Lung (tissue), 16 donors: ENCODE results near the gene CSNK1A1. TPM values are rescaled to one million over a fixed set of nuclear protein-coding genes. Genes with fewer than 3 reads are reported as not detected.

Experiments used
- ATAC-seq: fragments of 200-7000 bp; cut with Tn5 transposase; one replicate; pipeline ENCODE4 v1.9.1; 2020; ENCODE audit warnings: moderate number of reproducible peaks; ENCODE audit not compliant: insufficient read depth, low FRiP score
- DNase-seq, 3 donors: peaks; one replicate each; pipeline ENCODE4 v3.0.0-alpha.2; 2013 to 2017
- H3K27ac ChIP-seq, 2 donors: one replicate each; pipeline ENCODE4 v1.5.1; 2013; ENCODE audit warnings: mild to moderate bottlenecking in 2 of 2, moderate library complexity in 2 of 2, control low read depth in 1 of 2, inconsistent platforms in 1 of 2, low read depth in 1 of 2, low read length in 1 of 2
- H3K27me3 ChIP-seq, 3 donors: one replicate each; pipeline ENCODE4 v1.5.1; 2013; ENCODE audit warnings: low read length in 2 of 3; ENCODE audit not compliant: control insufficient read depth in 3 of 3, insufficient read depth in 3 of 3
- H3K36me3 ChIP-seq, 4 donors: one replicate each; pipeline ENCODE4 v1.5.1; 2013; ENCODE audit warnings: low read length in 4 of 4, mild to moderate bottlenecking in 1 of 4, moderate library complexity in 1 of 4; ENCODE audit not compliant: control insufficient read depth in 4 of 4, insufficient read depth in 4 of 4
- H3K4me1 ChIP-seq, 5 donors: one replicate each; pipeline ENCODE4 v1.5.1; 2013; ENCODE audit warnings: low read length in 5 of 5, mild to moderate bottlenecking in 2 of 5, moderate library complexity in 1 of 5; ENCODE audit not compliant: control insufficient read depth in 5 of 5, insufficient read depth in 5 of 5
- H3K4me3 ChIP-seq: one replicate; pipeline ENCODE4 v1.5.1; 2013; ENCODE audit warnings: mild to moderate bottlenecking, control low read depth, moderate library complexity
- H3K9ac ChIP-seq, 2 donors: one replicate each; pipeline ENCODE4 v1.5.1; 2013; ENCODE audit warnings: low read length in 2 of 2, control low read depth in 1 of 2; ENCODE audit not compliant: insufficient read depth in 1 of 2
- H3K9me3 ChIP-seq, 4 donors: one replicate each; pipeline ENCODE4 v1.5.1; 2013; ENCODE audit warnings: low read length in 3 of 4, mild to moderate bottlenecking in 1 of 4, moderate library complexity in 1 of 4; ENCODE audit not compliant: control insufficient read depth in 4 of 4, insufficient read depth in 3 of 4
- CTCF ChIP-seq: IDR thresholded peaks from 2 replicates; pipeline ENCODE4 v1.5.1; 2012; ENCODE audit warnings: mild to moderate bottlenecking; ENCODE audit errors: control extremely low read depth, extremely low read depth
- WGBS, 2 donors: extraction: QIAGEN DNeasy Blood & Tissue Kit; methylation state at CpG; one replicate each; pipeline ENCODE4 v1.1.7; 2013; 5-methylcytosine and 5-hydroxymethylcytosine counted together
- long read RNA-seq, 5 donors: transcript quantifications; one replicate each; lab custom pipeline, GENCODE V29; 2026
- polyA plus RNA-seq, 2 donors: library from polyadenylated mRNA; stranded (reverse); fragments of 200-250 nt; gene quantifications; one replicate each; pipeline ENCODE4 v1.2.1, GENCODE V29; 2013
- total RNA-seq, 2 donors: library from RNA; depleted of rRNA in 1 of 2; stranded (reverse); fragments of >200 nt in 1 of 2; gene quantifications; one replicate each; pipeline ENCODE4 v1.2.1, GENCODE V29; 2014 to 2021
- donor health status: control.
- donor health status: control.
- donor health status: Bipolar disorder and iron deficiency.
- donor health status: healthy.
- donor health status: DM: yes; HTN: yes; CAD: no.

CSNK1A1 gene
- total RNA-seq (100 to 1,000 TPM; 277 to 299 TPM), polyA plus RNA-seq (100 to 1,000 TPM in 1 of 2 donors, 10 to 100 TPM in 1; 48.6 to 108 TPM)
- long read RNA-seq, donor 1, full-length matches to known transcripts = 44 of 71 reads
- long read RNA-seq, donor 1, partial matches to known transcripts = 27 of 71 reads
- long read RNA-seq, donor 1, other reads (novel, unspliced or antisense) = 0 of 71 reads
- long read RNA-seq, donor 2, full-length matches to known transcripts = 10 of 22 reads
- long read RNA-seq, donor 2, partial matches to known transcripts = 12 of 22 reads
- long read RNA-seq, donor 2, other reads (novel, unspliced or antisense) = 0 of 22 reads
- long read RNA-seq, donor 3, full-length matches to known transcripts = 20 of 38 reads
- long read RNA-seq, donor 3, partial matches to known transcripts = 18 of 38 reads
- long read RNA-seq, donor 3, other reads (novel, unspliced or antisense) = 0 of 38 reads
- long read RNA-seq, donor 4, full-length matches to known transcripts = 12 of 39 reads
- long read RNA-seq, donor 4, partial matches to known transcripts = 27 of 39 reads
- long read RNA-seq, donor 4, other reads (novel, unspliced or antisense) = 0 of 39 reads
- long read RNA-seq, donor 5, full-length matches to known transcripts = 33 of 72 reads
- long read RNA-seq, donor 5, partial matches to known transcripts = 39 of 72 reads
- long read RNA-seq, donor 5, other reads (novel, unspliced or antisense) = 0 of 72 reads

DNA sequence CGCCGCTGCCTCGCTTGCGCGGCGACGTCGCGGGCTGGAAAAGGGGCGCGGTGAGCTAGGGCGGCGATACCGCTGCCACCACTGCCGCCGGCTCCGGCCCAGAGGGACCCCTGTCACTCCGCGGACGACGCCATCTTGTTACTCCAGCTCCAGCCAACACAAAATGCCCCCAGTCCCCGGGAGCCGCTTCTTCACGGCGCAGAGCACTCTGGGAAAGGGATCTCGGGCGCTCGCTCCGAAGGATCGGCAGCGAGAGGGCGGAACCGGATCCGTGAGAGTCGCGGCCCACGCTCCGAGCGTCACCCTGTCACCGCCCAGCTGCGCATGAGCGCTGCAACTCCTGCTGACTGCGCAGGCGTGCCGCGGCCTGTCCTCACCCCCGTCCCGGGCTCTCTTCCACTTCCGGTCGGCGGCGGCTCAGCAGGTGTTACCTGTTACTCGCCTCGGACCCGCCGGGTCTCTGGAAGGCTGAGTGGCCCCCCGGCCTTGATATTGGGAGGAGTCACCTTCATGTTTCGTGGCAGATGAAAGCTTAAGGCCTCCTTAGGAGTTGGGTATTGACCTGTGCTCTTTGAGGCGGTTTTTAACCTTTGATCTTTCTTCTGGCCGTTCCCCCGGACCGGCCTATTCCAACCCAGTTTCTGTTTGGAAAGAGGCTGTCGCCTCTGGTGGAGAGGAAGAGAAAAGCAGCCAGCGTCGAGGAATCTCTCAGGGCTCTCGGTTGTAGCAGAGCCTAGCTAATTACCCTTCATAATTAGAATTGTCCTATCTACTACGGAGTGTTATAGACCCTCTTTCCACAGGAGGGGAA lies at the start of gene CSNK1A1:
Gene CSNK1A1 (minus strand): TSS at position 213 of the 811 bp plus-strand sequence. CDS start 475 bp downstream, outside the sequence.
- TF ChIP-seq CTCF = peak; percentile 56
- Histone ChIP-seq H3K4me1 (peaks cover 2 to 21% (median 8%) of the 10 kb centered on the region in 5 donors), H3K9me3 (no peaks in the 10 kb centered on the region), H3K9ac (peak within 1 kb of the TSS; percentile 99 to 100), H3K27me3 (no peaks in the 10 kb centered on the region), H3K4me3 (peak within 1 kb of the TSS; percentile 95), H3K36me3 (peaks cover 0 to 20% (median 6%) of the 10 kb centered on the region in 4 donors), H3K27ac (peak within 1 kb of the TSS; percentile 96 to 97)
- ATAC-seq = peak; percentile 98
- peak; percentile 99 to 100 (median 99) for DNase-seq
- WGBS, 2 donors = 0% methylated on average over 60 to 67 of the region's 67 CpGs

GRCh38 chr5:149600932-149601331 lies 49.7 kb upstream of the CSNK1A1 start:
- Histone ChIP-seq H3K9ac (no peak overlapping the region), H3K27ac (no peak overlapping the region), H3K36me3 (peaks cover 0 to 13% (median 5%) of the 10 kb centered on the region in 4 donors), H3K27me3 (no peaks in the 10 kb centered on the region), H3K4me1 (peaks cover 0 to 6% (median 0%) of the 10 kb centered on the region in 5 donors), H3K4me3 (no peak overlapping the region), H3K9me3 (no peaks in the 10 kb centered on the region)
- WGBS, 2 donors = 86 to 92% methylated on average over 3 of the region's 3 CpGs
- no peak for DNase-seq
- TF ChIP-seq CTCF = no peak
- no peak for ATAC-seq

DNA sequence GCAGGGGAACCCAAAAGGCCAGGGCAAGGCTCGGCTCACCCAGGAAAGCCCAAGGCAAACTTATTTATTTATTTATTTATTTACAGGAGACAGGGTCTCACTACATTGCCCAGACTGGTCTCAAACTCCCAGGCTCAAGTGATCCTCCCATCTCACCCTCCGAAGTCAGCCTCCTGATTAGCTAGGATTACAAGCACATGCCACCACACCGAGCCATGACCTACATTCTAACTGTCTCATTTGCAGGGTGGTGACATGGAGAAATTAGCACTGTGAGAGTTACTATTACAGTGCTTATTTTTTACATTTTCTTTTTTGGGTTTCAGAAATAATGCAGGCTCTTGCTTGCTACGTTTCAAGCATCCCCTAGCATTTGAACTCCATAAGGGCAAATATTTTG lies 48.1 kb upstream of the CSNK1A1 start:
- no peak overlapping the region for H3K4me3 ChIP-seq
- H3K4me1 ChIP-seq = peaks cover 0 to 5% (median 0%) of the 10 kb centered on the region in 5 donors
- peaks cover 0 to 12% (median 5%) of the 10 kb centered on the region in 4 donors for H3K36me3 ChIP-seq
- DNase-seq (no peak), ATAC-seq (no peak)
- H3K9ac ChIP-seq = no peak overlapping the region
- H3K27ac ChIP-seq = no peak overlapping the region
- TF ChIP-seq CTCF = no peak
- WGBS, 2 donors = 94 to 97% methylated on average over 4 of the region's 4 CpGs
- H3K27me3 ChIP-seq = no peaks in the 10 kb centered on the region
- H3K9me3 ChIP-seq = no peaks in the 10 kb centered on the region
